GM13977 (cell line): ENCODE measurements around the gene NOXO1.

Source experiments
- DNase-seq: peaks from one replicate; pipeline ENCODE4 v3.0.0; 2012; ENCODE audit warnings: low spot score
- in situ Hi-C: fragments of 300-500 bp; cut with MboI; formaldehyde crosslinking; loops from one replicate; pipeline ENCODE4 v1.12.0; 2022; ENCODE audit warnings: low sequenced_read_pairs, low pct_unique_long_range_greater_than_20kb, mixed read lengths, inconsistent platforms; ENCODE audit not compliant: unreplicated experiment
- TF ChIP-seq, protein P1 (sequence below): IDR thresholded peaks from 2 replicates; pipeline ENCODE4 v1.5.1; 2012; ENCODE audit warnings: mild to moderate bottlenecking, control low read depth; ENCODE audit not compliant: insufficient read depth; ENCODE audit errors: extremely low read depth, missing control alignments

The NOXO1 gene

GRCh38 chr16:1936945-1937479 lies 44.3 kb downstream of the NOXO1 start:
- in situ Hi-C loops: loop anchor here (10.0 kb wide), 1 partner anchor 72 kb away; no protein-coding TSS in a partner anchor
- no peak for DNase-seq
- TF ChIP-seq, protein P1, sequence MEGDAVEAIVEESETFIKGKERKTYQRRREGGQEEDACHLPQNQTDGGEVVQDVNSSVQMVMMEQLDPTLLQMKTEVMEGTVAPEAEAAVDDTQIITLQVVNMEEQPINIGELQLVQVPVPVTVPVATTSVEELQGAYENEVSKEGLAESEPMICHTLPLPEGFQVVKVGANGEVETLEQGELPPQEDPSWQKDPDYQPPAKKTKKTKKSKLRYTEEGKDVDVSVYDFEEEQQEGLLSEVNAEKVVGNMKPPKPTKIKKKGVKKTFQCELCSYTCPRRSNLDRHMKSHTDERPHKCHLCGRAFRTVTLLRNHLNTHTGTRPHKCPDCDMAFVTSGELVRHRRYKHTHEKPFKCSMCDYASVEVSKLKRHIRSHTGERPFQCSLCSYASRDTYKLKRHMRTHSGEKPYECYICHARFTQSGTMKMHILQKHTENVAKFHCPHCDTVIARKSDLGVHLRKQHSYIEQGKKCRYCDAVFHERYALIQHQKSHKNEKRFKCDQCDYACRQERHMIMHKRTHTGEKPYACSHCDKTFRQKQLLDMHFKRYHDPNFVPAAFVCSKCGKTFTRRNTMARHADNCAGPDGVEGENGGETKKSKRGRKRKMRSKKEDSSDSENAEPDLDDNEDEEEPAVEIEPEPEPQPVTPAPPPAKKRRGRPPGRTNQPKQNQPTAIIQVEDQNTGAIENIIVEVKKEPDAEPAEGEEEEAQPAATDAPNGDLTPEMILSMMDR: no peak

DNA sequence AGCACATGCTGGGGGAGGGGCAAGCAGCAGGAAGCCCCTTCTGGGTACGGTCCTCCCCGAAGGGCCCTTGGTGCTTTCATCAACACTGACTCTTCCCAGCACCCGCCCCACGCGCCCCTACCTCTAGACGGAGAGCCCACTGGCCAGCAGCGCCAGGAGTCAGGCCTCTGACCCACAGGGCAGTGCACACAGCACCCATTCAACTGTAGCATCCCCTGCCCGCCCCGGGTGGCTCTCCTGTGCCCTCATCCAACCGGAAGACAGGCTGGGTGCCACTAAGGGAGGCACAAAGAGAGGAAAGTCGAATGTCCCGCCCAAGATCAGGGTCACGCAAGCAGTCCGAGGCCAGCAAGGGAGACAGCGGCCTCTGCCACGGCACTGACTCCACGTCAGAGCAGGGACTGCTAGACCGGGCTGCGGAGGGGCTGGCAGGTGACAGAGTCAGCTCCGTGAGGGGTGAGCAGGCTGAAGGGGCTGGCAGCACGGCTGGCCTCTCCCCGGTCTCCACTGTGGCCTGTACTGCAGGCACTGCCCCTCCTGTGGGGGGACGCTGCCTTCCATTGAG lies 48.1 kb downstream of the NOXO1 start:
- DNase-seq: no peak
- TF ChIP-seq, protein P1: no peak
- in situ Hi-C loops: loop anchor here (10.0 kb wide), 1 partner anchor 68 kb away; no protein-coding TSS in a partner anchor

DNA sequence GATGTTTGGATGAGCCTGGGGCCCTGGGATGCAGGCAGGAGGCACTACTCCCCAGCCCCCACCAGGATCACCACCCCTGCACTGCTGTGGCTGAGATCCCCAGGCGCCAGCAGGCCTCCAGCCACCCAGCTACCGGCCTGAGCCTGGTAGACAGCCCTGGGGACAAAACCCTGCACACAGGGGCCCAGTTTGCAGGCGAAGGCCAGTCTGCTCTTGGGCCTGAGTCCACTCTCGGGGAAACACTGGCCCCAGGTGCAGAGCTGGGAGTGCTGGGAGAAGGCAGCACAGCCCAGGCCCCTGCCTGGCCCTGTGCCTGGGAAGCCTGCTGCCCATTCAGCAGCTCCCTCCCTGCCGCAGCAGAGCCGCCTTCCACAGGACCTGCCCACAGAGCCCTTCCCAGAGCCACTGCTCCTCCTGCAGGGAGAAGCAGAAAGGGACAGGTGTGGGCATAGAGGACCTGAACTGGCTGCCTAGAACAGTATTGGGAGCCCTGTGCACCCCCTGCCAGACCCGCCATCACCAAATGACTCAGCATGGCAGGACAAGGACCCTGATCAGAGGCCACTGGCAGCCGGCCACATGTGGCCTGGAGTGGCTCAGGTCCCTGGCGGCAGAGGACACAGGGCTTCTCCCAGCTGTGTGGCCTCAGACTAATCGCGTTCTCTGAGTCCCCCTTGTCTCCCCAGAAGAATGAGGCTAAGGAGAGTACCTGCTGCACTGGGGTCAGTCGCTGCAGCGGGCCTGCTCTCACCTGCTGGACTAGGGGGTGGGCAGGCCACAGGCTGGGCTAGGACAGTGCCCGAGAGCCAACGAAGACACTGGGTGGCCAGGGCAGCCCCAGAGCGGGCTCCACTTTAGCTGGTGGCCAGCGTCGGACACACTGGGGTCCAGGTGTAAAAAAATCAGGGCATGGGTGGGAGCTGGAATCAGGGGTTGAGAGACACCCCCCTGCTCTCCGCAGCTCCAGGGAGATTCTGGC lies 48.9 kb downstream of the NOXO1 start:
- in situ Hi-C loops: loop anchor here (10.0 kb wide), 1 partner anchor 68 kb away; no protein-coding TSS in a partner anchor
- TF ChIP-seq, protein P1: no peak
- no peak for DNase-seq

- in situ Hi-C loops: loop anchor here (10.0 kb wide), 1 partner anchor 66 kb away; no protein-coding TSS in a partner anchor
- TF ChIP-seq, protein P1: no peak
- no peak for DNase-seq
These were observed 50.9 kb downstream of the NOXO1 start for GRCh38 chr16:1930338-1930720.

- TF ChIP-seq, protein P1: peak; percentile 99
- in situ Hi-C loops: loop anchor here (10.0 kb wide), 1 partner anchor 65 kb away; no protein-coding TSS in a partner anchor
- DNase-seq: peak; percentile 98
These were observed 51.5 kb downstream of the NOXO1 start for GRCh38 chr16:1929578-1930337.

- in situ Hi-C loops: no loop called here
- DNase-seq: no peak
- TF ChIP-seq, protein P1: no peak
These were observed 52.2 kb downstream of the NOXO1 start for GRCh38 chr16:1929105-1929504.
